Testis (tissue), 3 donors: Measurements from ENCODE around the gene RNF217. TPM values are rescaled to one million over a fixed set of nuclear protein-coding genes. Genes with fewer than 3 reads are reported as not detected.

Experiments
- DNase-seq: peaks from one replicate; pipeline ENCODE4 v3.0.0-alpha.2; 2019
- H3K27ac ChIP-seq, 2 donors: fragments of 200-600 bp; sonication (generic); one replicate each; pipeline ENCODE4 v1.5.1; 2019
- H3K27me3 ChIP-seq: fragments of 200-600 bp; sonication (generic); one replicate; pipeline ENCODE4 v1.5.1; 2019
- H3K36me3 ChIP-seq: fragments of 200-600 bp; sonication (generic); one replicate; pipeline ENCODE4 v1.5.1; 2017; ENCODE audit warnings: low read depth; ENCODE audit errors: missing control alignments
- H3K4me1 ChIP-seq: fragments of 200-600 bp; sonication (generic); one replicate; pipeline ENCODE4 v1.5.1; 2019
- H3K4me3 ChIP-seq, 2 donors: fragments of 200-600 bp; sonication (generic); one replicate each; pipeline ENCODE4 v1.5.1; 2017 to 2019
- H3K9me3 ChIP-seq: fragments of 200-600 bp; sonication (generic); one replicate; pipeline ENCODE4 v1.5.1; 2017
- POLR2A ChIP-seq: fragments of 450-650 bp; IDR thresholded peaks from one replicate; pipeline ENCODE4 v1.6.1; 2017; ENCODE audit warnings: antibody characterized with exemption, mild to moderate bottlenecking, moderate library complexity
- WGBS, 2 donors: methylation state at CpG; one replicate each; pipeline ENCODE4 v1.1.5; 2018; 5-methylcytosine and 5-hydroxymethylcytosine counted together
- intact Hi-C: fragments of 100-400 bp; cut with DNase I; formaldehyde crosslinking; loops from one replicate; pipeline ENCODE4 v1.15.1; 2023; ENCODE audit warnings: low total_unique reads
- polyA plus RNA-seq: library from polyadenylated mRNA; stranded (reverse); fragments of 350-450 nt; fragmentation: Illumina TruSeq; extraction: RNeasy Lipid Tissue Mini Kit (QIAGEN cat#74804); gene quantifications from one replicate; pipeline ENCODE4 v1.2.3, GENCODE V29; 2014; ENCODE audit warnings: low read depth, low replicate concordance; ENCODE audit not compliant: insufficient read depth
- total RNA-seq, 2 donors: library from RNA; depleted of rRNA; stranded (reverse); fragments of >200 nt; gene quantifications; one replicate each; pipeline ENCODE4 v1.2.3, GENCODE V29; 2016
- TF ChIP-seq, protein P1 (sequence below), 3 experiments: fragments of 450-650 bp in 2 of 3; fragments of 200-600 bp in 1 of 3; sonication (generic) in 1 of 3; IDR thresholded peaks; one replicate each; pipeline ENCODE4 v1.5.1; 2016 to 2019; ENCODE audit warnings: antibody characterized with exemption in 3 of 3, mild to moderate bottlenecking in 2 of 3, moderate library complexity in 1 of 3

Gene RNF217
- total and polyA plus RNA-seq, 3 donors from 2014 or later = 25.1 to 48.0 (median 33.3) TPM

DNA sequence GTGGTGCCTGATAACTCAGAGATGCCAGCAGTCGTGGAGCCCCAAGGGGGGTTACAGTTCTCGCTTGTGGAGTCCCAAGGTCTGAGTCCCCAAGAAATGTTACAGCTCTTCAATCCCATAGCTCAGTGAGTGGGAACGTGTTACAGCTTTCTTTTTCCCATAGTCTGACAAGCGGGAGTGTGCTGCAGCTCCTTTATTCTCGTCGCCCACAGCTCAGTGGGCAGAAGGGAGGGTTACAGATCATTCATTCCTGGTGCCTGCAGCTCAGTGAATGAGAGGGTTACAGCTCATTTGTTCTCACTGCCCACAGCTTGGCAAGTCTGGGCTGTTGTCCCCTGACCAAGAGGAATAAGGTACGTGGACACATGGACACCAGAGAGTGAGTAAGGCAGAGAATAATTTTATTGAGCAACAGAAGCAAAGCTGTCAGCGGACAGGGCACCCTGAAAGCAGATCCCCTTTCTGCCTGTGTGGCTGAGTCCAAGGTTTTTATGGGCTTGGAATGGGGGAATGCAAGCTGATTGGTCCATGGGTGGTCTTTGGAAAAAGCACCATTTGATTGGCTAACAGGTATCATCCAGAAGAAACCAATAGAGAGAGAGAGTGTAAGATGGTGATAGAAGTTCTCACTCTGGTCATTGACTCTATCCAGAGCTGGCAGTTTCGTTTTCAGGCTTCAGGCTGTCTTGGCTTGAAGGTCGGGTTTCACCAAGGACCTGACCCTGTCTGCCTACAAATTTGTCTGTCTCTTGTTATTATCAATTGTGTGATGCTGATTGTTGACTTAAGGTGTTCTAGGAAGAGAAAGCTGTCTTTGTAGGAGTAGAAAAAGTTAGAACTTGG is 16.4 kb downstream of the RNF217 start:
- WGBS, 2 donors = 92 to 98% methylated on average over 8 to 10 of the region's 10 CpGs
- Histone ChIP-seq H3K27ac (no peak overlapping the region), H3K4me1 (peaks cover 4% of the 10 kb centered on the region), H3K9me3 (no peaks in the 10 kb centered on the region), H3K4me3 (no peak overlapping the region), H3K27me3 (no peaks in the 10 kb centered on the region), H3K36me3 (no peaks in the 10 kb centered on the region)
- DNase-seq = no peak
- intact Hi-C loops = no loop called here
- TF ChIP-seq POLR2A = no peak
- TF ChIP-seq, protein P1, sequence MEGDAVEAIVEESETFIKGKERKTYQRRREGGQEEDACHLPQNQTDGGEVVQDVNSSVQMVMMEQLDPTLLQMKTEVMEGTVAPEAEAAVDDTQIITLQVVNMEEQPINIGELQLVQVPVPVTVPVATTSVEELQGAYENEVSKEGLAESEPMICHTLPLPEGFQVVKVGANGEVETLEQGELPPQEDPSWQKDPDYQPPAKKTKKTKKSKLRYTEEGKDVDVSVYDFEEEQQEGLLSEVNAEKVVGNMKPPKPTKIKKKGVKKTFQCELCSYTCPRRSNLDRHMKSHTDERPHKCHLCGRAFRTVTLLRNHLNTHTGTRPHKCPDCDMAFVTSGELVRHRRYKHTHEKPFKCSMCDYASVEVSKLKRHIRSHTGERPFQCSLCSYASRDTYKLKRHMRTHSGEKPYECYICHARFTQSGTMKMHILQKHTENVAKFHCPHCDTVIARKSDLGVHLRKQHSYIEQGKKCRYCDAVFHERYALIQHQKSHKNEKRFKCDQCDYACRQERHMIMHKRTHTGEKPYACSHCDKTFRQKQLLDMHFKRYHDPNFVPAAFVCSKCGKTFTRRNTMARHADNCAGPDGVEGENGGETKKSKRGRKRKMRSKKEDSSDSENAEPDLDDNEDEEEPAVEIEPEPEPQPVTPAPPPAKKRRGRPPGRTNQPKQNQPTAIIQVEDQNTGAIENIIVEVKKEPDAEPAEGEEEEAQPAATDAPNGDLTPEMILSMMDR (IDR thresholded peaks at IDR 0.05) = no peak

DNA sequence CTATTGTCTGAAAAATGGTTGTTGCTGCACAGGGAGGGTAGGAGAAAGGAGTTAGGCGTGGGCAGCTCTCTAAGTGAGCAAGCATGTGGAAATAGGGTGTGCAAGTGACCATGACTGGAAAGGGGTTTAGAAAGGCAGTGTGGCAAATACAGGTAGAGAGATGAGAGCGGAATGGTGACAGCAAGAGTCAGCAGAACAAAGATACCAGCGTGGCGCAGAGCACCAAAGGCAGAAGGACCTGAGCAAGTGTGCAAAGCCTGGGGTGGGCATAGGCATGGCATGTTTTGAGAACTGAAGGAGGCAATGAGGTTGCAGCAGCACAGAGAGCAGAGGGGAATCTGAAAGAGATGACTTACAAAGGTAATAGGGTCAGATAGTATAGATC is 17.0 kb downstream of the RNF217 start:
- DNase-seq = no peak
- intact Hi-C loops = no loop called here
- H3K27ac ChIP-seq = no peak overlapping the region
- no peak overlapping the region for H3K4me3 ChIP-seq
- TF ChIP-seq, protein P1 (IDR thresholded peaks at IDR 0.05) = no peak
- no peak for TF ChIP-seq POLR2A
- 96 to 97% methylated on average over 4 of the region's 4 CpGs for WGBS, 2 donors
- H3K36me3 ChIP-seq = no peaks in the 10 kb centered on the region
- no peaks in the 10 kb centered on the region for H3K27me3 ChIP-seq
- peaks cover 4% of the 10 kb centered on the region for H3K4me1 ChIP-seq
- no peaks in the 10 kb centered on the region for H3K9me3 ChIP-seq

DNA sequence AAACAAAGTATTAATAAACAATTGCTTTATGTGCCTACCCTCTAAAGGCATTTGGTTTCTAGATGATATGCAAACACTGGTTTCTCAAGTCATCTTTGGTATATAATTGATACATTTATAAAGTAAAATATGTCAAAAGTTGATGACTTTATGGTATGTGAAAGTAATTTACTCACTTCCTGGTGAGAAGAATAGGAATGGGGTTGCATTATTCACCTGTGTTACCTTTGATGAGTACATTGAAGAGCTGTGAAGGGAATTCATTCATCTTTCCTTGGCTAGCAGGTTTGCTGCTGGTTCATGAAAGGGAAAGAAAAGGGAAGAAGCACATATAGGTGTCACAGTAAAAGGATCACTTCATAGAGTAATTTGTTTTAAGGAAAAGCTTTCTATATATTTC is 20.4 kb downstream of the RNF217 start:
- H3K27me3 ChIP-seq = no peaks in the 10 kb centered on the region
- no peaks in the 10 kb centered on the region for H3K9me3 ChIP-seq
- no peak overlapping the region for H3K27ac ChIP-seq
- intact Hi-C loops = no loop called here
- no peak for DNase-seq
- H3K4me3 ChIP-seq = no peak overlapping the region
- no peaks in the 10 kb centered on the region for H3K36me3 ChIP-seq
- H3K4me1 ChIP-seq = peaks cover 8% of the 10 kb centered on the region
- TF ChIP-seq, protein P1 (IDR thresholded peaks at IDR 0.05) = no peak
- TF ChIP-seq POLR2A = no peak

DNA sequence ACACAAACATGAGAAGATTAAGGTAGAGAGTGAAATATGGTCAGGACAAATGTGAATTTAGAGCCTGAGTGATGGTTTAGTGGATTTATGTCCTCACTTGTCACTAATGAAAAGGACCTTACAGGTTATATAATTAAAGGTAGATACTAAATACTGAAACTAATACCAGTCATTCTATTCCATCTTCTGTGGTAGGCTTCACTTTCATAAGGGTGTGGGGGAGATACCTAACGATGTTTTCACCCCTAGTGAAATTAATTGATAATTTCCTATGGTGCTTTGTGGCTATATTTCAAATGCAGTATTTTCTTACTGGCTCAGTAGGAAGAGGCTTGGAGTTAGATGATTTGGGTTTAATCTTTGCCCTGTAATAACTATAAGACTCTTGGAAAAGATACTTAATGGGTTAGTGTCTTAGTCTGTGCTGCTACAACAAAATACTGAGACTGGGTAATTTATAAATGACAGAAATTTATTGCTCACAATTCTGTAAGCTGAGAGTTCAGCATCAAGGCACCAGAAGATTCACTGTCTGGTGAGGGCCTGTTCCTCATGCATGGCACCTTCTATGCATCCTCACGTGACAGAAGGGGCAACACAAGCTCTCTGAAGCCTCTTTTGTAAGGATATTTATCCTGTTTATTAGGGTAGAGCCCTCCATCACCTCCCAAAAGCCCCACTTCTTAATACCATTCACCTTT is 21.3 kb downstream of the RNF217 start:
- Histone ChIP-seq H3K9me3 (no peaks in the 10 kb centered on the region), H3K36me3 (no peaks in the 10 kb centered on the region), H3K27ac (no peak overlapping the region), H3K27me3 (no peaks in the 10 kb centered on the region), H3K4me3 (no peak overlapping the region), H3K4me1 (peaks cover 8% of the 10 kb centered on the region)
- 83 to 87% methylated on average over 2 of the region's 2 CpGs for WGBS, 2 donors
- TF ChIP-seq POLR2A = no peak
- TF ChIP-seq, protein P1 (IDR thresholded peaks at IDR 0.05) = no peak
- intact Hi-C loops = no loop called here
- no peak for DNase-seq
